Caco-2 (cell line): Measurements from ENCODE around the gene PKHD1. TPM values are rescaled to one million over a fixed set of nuclear protein-coding genes. Genes with fewer than 3 reads are reported as not detected.

Source experiments
- BruUV-seq: library from RNA; stranded (reverse); fragments of 400-500 nt; replicated peaks from 2 replicates; lab custom pipeline; 2021; lab: Mats Ljungman, UMichigan
- CTCF ChIA-PET: fragments of 300-600 bp; sonication (Branson Sonifier 250); formaldehyde crosslinking; loops from one replicate; lab custom pipeline; 2022; ENCODE audit warnings: antibody characterized with exemption; lab: Charles Lee
- POLR2A ChIA-PET: fragments of 300-600 bp; sonication (Branson Sonifier 250); formaldehyde crosslinking; loops from one replicate; lab custom pipeline; 2022; ENCODE audit warnings: antibody characterized with exemption; lab: Charles Lee
- DNase-seq, 2 experiments: peaks; one replicate each; pipeline versions ENCODE4 v3.0.0 to v3.0.0-alpha.2; 2020 to 2022
- H3K27me3 ChIP-seq: replicated peaks from 2 replicates; pipeline ENCODE4 v1.6.0; 2011; ENCODE audit warnings: low read length; ENCODE audit not compliant: control insufficient read depth, insufficient read depth
- H3K36me3 ChIP-seq: 2 replicates; pipeline ENCODE4 v1.5.1; 2011; ENCODE audit warnings: low read length; ENCODE audit not compliant: control insufficient read depth, insufficient read depth
- H3K4me1 ChIP-seq: fragments of 250-450 bp; sonication (Bioruptor Pico); 2 replicates; pipeline ENCODE4 v1.5.1; 2020; ENCODE audit warnings: mild to moderate bottlenecking
- H3K4me3 ChIP-seq: 2 replicates; pipeline ENCODE4 v1.5.1; 2011; ENCODE audit warnings: low read depth, mild to moderate bottlenecking, control low read depth, low read length
- H3K9me3 ChIP-seq: fragments of 250-450 bp; sonication (Bioruptor Pico); 2 replicates; pipeline ENCODE4 v1.5.1; 2020; ENCODE audit warnings: mild to moderate bottlenecking, moderate library complexity
- H3K27ac Mint-ChIP-seq: one replicate; pipeline ENCODE4 v1.8.0; 2022; ENCODE audit warnings: mixed read lengths; ENCODE audit not compliant: unreplicated experiment
- H3K27me3 Mint-ChIP-seq: one replicate; pipeline ENCODE4 v1.8.0; 2022; ENCODE audit warnings: mixed read lengths; ENCODE audit not compliant: insufficient read depth, unreplicated experiment
- H3K36me3 Mint-ChIP-seq: one replicate; pipeline ENCODE4 v1.8.0; 2022; ENCODE audit warnings: mild to moderate bottlenecking, mixed read lengths; ENCODE audit not compliant: insufficient read depth, unreplicated experiment
- H3K4me1 Mint-ChIP-seq: one replicate; pipeline ENCODE4 v1.8.0; 2022; ENCODE audit warnings: low read depth, mixed read lengths; ENCODE audit not compliant: unreplicated experiment
- H3K4me3 Mint-ChIP-seq: one replicate; pipeline ENCODE4 v1.8.0; 2022; ENCODE audit warnings: mild to moderate bottlenecking, moderate library complexity, mixed read lengths; ENCODE audit not compliant: unreplicated experiment
- H3K9me3 Mint-ChIP-seq: one replicate; pipeline ENCODE4 v1.8.0; 2022; ENCODE audit warnings: mixed read lengths; ENCODE audit not compliant: unreplicated experiment
- CTCF ChIP-seq, 2 experiments: fragments of 200-600 bp in 1 of 2; IDR thresholded peaks; 1 replicate in 1 of 2; 2 replicates in 1 of 2; pipeline versions ENCODE4 v1.5.1 to v1.8.0; 2011 to 2022; ENCODE audit warnings: antibody characterized with exemption in 1 of 2, control low read depth in 1 of 2, inconsistent platforms in 1 of 2, low read depth in 1 of 2, low read length in 1 of 2, mild to moderate bottlenecking in 1 of 2, moderate library complexity in 1 of 2; ENCODE audit not compliant: insufficient read depth in 1 of 2, severe bottlenecking in 1 of 2, unreplicated experiment in 1 of 2
- intact Hi-C: fragments of 100-400 bp; cut with micrococcal nuclease; formaldehyde crosslinking; loops from one replicate; pipeline ENCODE4 v1.10.0; 2022; ENCODE audit not compliant: unreplicated experiment
- total RNA-seq: library from RNA; stranded (reverse); gene quantifications from 2 replicates; pipeline ENCODE4 v1.2.3, GENCODE V29; 2022

Gene PKHD1
- total RNA-seq, 1 experiment from 2014 or later, result 3.3 TPM

- Histone ChIP-seq H3K36me3 (no peaks in the 10 kb centered on the region), H3K4me1 (no peaks in the 10 kb centered on the region), H3K4me3 (no peak overlapping the region), H3K9me3 (no peaks in the 10 kb centered on the region), H3K27me3 (no peaks in the 10 kb centered on the region; the same call in 1 of the 2 replicates)
- Mint-ChIP-seq H3K27me3 (no peaks in the 10 kb centered on the region), H3K9me3 (no peaks in the 10 kb centered on the region), H3K4me1 (no peaks in the 10 kb centered on the region), H3K4me3 (no peak overlapping the region), H3K27ac (no peak overlapping the region), H3K36me3 (no peaks in the 10 kb centered on the region)
- ChIA-PET POLR2A (no interaction called here), CTCF (interaction anchor here (1.5 kb wide), 1 partner anchor 391 kb away, joined by 3 read pairs; no protein-coding TSS in a partner anchor)
- no peak for DNase-seq
- no peak for TF ChIP-seq CTCF (IDR thresholded peaks at IDR 0.05; ENCODE audit: insufficient read depth in 1 of 2, low read depth in 1 of 2, low read length in 1 of 2, severe bottlenecking in 1 of 2, unreplicated experiment in 1 of 2)
- no TSS peak for BruUV-seq
- intact Hi-C loops, result no loop called here
Observed at GRCh38 chr6:51568771-51569170, 518.6 kb downstream of the PKHD1 start.

- H3K27me3 ChIP-seq, result no peaks in the 10 kb centered on the region; the same call in 1 of the 2 replicates
- H3K4me1 Mint-ChIP-seq, result no peaks in the 10 kb centered on the region
- no peaks in the 10 kb centered on the region for H3K36me3 Mint-ChIP-seq
- DNase-seq, result no peak
- ChIA-PET POLR2A (no interaction called here), CTCF (no interaction called here)
- no peak overlapping the region for H3K4me3 ChIP-seq
- H3K27ac Mint-ChIP-seq, result no peak overlapping the region
- H3K4me1 ChIP-seq, result no peaks in the 10 kb centered on the region
- no peaks in the 10 kb centered on the region for H3K9me3 Mint-ChIP-seq
- H3K9me3 ChIP-seq, result no peaks in the 10 kb centered on the region
- no peaks in the 10 kb centered on the region for H3K36me3 ChIP-seq
- no peak for TF ChIP-seq CTCF (IDR thresholded peaks at IDR 0.05; ENCODE audit: insufficient read depth in 1 of 2, low read depth in 1 of 2, low read length in 1 of 2, severe bottlenecking in 1 of 2, unreplicated experiment in 1 of 2)
- peaks cover 5% of the 10 kb centered on the region for H3K27me3 Mint-ChIP-seq
- intact Hi-C loops, result no loop called here
- no TSS peak for BruUV-seq
- H3K4me3 Mint-ChIP-seq, result no peak overlapping the region
Observed at GRCh38 chr6:51565472-51565871, 521.9 kb downstream of the PKHD1 start.

Other genes starting within 250 kb of the PKHD1 start
- gene IL17A, start 98.8 kb upstream of the PKHD1 start, total RNA-seq, result not detected in 2 replicates
- gene IL17F, start 156.9 kb upstream of the PKHD1 start, total RNA-seq, result not detected in 2 replicates
- 151 and 152 TPM in 2 replicates for gene MCM3, start 197.1 kb upstream of the PKHD1 start, total RNA-seq